NCI-H748 (cell line): ENCODE measurements around the gene TTLL11.
"Not testable (repeated sequence)": the region's sequence is repeated elsewhere in the genome, so short reads cannot be mapped to it uniquely, and the experiment has no call there.

Experiments
- DNase-seq: peaks from one replicate; lab custom pipeline; 2025; ENCODE audit not compliant: unreplicated experiment; lab: John Stamatoyannopoulos, UW

TTLL11 gene

DNA sequence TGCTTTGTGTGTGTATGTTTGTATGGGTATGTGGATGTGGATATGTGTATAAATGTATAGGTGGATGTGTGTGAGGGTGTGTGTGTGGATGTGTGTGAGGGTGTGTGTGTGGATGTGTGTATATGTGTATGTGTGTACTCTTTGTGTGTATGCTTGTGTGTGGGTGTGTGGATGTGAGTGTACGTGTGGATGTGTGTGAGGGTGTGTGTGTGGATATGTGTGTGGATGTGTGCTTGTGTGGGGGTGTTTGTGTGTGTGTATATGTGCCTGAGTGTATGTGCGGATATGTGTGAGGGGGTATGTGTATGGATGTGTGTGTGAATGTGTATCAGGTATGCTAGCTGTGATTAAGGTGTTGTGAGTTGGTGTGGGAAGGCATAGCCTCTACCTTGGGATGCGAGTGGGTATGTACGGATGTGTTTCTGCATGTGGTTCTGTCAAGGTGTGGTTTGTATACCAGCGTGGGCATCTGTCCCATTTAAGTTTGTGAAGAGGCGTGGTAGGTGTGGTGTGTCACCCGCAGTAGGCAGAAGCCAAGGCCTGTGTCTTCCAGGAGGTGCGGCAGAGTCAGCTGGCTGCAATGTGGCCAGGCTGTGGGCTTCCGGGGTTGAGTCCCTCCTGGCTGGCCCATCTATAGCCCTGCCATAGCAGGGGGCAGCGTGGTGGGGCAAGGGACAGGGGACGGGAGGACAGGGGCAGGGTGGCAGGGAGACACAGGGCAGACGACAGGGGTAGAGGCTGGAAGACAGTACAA is 285.9 kb downstream of the TTLL11 start:
- DNase-seq, result no peak

DNA sequence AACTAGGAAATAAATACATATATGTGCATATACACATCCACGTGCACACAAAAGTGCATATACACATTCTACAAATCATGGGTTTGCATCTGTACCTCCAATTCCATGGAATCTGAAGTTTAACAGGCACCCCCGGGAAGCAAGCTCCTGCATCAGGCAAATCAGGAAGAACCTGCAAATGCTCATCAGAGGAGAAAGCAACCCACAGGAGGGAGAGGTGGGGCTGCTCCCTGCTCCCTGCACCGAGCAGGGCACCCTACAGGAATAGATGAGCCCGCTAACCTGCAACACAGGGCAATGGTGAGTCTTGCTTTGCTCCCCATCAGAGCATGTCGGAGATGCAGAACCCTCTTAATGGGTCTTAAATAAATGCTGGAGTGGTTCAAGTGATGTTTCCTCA is 290.4 kb downstream of the TTLL11 start:
- DNase-seq, result no peak

DNA sequence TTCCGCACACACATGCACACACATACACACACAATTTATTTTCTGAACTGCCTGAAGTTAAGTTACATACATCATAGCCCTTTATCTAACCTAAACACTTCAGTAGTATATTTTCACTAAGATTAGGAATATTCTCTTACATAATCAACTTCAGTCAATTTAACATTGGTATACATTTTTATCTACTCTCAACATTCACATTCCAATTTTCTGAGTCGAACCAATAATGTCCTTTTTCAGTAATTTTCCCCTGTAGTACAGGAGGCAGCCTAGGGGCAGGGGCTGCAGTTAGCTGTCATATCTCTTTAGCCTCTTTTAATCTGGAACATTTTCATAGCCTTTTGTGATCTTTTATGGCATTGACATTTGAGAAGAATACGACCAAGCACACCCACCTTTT is 291.5 kb downstream of the TTLL11 start:
- DNase-seq, result no peak

DNA sequence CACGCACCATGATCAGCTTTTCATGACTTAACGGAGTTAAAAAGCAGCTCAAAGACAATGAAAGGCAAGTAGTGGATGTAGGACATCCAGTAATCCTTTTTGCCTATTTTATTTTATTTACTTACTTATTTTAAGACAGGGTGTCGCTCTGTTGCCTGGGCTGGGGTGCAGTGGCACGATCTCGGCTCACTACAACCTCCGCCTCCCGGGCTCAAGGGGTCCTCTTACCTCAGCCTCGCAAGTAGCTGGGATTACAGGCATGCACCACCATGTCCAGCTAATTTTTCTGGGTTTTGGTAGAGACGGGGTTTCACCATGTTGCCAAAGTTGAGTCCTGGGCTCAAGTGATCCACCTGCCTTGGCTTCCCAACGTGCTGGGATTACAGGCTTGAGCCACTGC is 292.7 kb downstream of the TTLL11 start:
- DNase-seq, result no peak

DNA sequence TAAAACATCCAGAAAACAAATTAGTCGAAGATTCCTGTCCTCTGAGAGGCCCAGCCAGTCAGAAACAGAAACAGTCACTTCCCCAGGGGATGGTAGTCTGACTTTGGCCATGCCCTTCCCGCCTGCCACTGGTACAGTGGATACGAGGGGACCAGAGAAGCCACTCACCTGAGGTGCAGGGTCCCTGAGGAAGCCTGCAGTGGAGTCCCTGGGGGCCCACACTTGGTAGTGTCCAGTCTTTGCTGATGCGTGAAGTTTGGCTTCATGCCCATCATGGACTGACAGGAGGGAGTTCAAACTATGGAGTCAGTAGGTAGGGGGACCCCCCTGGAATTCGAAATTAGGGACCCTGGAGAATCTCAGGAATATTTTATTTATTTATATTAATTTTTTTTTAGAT is 294.2 kb downstream of the TTLL11 start:
- DNase-seq, result no peak

DNA sequence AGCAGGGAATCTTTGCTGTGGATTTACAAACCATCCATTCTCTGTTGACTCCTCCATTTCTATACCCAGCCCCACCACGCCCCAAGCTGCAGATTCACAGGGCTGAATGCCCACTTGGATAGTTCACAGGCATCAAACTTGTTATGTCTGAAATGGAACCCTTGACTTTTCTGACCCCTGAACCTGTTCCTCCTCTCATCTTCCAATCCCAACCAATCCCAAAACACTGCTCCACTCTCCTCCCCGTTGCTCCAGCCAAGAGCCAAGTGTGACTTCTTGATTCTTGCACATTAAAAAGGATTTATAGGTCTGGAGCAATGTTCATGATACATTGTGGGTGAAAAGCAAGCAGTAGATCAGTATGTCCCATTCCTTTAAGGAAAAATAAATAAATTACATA is 296.0 kb downstream of the TTLL11 start:
- no peak for DNase-seq

DNA sequence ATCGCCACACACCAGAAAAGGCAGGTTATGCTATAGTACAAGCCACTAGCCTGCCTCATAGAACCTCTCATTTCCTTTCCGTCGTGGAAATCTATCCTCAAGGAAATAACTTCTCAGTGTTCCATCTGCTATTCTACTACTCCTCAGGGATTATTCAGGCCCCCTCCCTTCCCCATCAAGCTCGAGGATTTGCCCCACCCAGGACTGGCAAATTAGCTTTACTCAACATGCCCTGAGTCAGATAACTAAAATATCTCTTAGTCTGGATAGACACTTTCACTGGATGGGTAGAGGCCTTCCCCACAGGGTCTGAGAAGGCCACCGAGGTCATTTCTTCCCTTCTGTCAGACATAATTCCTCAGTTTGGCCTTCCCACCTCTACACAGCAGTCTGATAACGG is 298.8 kb downstream of the TTLL11 start:
- DNase-seq, result not testable (repeated sequence)

DNA sequence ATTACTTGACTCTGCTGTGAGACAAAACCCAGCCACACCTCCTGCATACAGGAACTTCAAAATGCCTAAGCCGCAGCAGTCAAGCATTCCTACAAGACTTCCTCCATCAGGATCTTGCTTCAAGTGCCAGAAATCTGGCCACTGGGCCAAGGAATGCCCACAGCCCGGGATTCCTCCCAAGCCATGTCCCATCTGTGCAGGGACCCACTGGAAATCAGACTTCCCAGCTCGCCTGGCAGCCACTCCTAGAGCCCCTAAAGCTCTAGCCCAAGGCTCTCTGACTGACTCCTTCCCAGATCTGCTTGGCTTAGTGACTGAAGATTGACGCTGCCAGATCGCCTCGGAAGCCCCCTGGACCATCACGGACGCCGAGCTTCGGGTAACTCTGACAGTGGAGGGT is 300.6 kb downstream of the TTLL11 start:
- DNase-seq, result not testable (repeated sequence)

DNA sequence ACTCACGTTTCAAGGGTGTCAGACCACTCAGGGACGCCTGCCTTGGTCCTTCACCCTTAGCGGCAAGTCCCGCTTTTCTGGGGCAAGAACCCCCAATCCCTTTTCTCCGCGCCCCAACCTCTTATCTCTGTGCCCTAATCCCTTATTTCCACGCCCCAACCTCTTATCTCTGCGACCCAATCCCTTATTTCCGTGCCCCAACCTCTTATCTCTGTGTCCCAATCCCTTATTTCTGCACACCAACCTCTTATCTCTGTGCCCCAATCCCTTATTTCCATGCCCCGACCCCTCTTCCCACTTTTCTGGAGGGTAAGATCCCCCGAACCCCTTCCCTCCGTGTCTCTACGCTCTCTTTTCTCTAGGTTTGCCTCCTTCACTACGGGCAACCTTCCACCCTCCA is 302.3 kb downstream of the TTLL11 start:
- no peak for DNase-seq

DNA sequence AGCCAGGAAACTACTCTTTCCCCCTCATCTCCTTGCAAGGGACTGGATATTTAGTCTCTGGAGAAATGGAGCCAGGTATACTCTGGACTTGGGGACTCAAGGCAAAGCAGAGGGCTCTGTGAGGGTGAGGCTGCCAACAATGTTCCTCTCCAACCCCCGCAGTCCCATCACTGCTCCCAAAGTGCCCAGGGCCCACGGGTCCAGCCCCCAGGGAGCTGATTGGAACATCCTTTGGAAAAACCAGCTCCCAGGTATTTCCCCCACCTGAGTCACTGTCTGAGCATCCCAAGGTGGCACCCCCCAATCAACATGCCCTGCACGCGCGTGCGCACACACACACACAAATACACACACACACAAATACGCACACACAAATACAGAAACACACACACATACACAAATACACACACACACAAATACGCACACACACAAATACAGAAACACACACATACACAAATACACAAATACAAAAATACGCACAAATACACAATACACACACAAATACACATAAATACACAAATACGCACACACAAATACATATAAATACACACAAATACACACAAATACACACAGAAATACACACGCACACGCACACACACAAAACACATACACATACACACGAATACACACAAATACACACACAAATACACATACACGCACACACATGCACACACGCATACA is 304.3 kb downstream of the TTLL11 start:
- no peak for DNase-seq

DNA sequence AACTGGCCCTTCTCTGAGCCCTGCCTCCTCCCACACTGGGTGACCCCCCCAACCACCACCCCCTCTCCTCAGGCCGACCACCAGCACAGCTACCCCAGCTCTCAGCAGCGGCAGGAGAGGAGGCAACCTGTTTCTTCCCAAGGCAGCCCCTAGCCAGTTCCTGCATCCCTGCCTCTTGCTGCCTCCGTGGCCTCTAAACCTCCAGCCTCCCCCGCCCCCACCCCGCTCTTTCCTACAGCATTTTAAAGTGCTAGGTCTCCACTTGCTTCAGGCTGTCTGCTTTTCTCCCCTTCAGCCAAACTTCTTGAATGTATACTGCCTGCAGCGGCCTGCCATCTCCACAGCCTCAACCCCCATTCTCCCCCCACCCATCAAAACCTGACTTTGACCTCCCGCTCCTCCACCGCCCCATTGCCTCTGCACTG is 306.1 kb downstream of the TTLL11 start:
- no peak for DNase-seq

DNA sequence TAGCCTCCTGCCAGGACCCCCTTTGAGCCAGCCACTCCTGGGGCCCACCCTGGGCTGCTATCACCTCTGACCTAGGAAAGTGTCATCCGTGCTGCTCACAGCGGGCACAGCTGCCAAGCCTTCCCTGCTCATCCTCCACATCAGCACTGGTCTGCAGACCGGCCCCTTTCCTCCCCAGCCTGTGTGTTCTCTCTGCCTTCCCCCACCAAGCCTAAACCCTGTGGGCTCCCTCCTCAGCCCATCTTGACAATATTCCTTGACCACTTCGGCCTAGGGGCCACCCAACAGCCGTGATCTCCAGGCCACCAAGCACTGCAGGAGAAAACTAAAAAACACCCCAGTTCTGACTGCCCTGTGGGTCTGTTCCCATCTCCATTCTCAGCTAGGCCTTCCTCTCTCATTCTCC is 306.6 kb downstream of the TTLL11 start:
- DNase-seq, result no peak

DNA sequence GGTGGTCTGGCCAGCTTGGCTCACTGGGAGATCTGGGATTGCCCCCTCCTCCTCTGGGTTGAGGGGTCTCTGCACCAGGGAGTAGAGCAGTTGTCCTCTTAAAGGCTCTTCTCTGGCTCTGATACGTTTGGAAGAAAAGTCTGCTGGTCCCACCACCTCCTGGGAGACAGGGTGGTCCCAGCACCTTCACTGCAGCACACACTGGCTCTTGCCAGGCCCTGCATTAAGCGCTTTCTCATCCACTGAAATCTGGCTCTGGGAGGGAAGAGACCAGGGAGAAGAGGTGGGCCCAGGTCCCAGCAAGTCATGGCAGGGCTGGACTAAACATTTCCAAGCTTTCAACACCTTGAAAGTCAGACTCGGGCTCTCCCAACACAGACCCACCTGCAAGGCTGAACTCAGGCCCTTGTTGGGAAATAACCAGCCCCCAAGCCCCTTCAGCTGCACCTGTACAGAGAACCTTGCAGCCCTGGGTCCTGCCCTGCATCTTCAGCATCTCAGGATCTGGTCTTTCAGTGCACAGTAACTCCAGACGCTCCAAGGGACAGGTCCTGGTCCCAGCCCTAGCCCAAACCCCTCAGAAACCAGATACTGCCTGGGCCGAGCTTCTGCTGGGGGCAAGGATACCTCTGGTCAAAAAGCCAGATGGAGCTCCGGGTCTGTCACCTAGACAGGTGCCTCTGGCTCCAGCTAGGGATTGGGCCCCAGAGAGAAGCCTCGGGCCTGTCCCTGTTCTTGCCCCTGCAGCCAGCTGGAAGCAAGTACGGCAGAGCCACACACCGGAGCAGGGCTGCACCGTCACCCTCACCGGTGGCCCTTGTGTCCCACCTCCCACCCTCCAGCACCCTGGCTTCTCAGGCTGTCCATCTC is 307.2 kb downstream of the TTLL11 start:
- no peak for DNase-seq

DNA sequence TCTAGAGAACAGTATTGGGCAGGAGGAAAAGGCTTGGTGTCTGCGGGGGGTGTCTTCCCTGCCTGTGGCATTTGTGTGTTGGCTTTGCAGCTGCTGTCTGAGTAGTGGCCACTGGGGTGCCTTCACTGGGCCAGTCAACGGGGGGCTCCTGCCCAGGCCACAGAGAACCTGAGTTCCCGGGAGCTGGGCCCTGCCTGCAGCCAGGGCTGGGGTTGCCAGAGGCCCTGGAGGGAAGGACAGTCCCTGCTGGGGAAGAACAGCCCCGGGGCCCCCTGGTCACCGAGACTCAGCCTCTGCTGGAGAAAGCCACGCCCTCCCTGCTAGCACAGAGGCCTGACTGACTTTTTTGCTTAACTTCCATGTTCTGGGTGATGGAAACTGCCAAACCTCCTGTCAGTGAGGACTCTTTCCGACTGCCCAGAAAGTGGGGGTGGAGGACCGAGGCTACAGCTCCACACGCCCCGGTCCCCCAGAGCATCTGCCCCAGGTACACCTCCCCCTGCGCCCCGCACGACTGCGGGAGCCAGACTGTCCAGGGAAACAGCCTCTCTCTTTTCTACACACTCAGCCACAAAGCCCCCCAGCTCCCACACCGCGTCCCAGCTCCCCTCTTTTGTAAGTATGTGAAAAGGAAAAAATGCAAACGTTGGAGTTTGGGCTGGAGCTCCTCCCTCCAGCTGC is 308.2 kb downstream of the TTLL11 start:
- no peak for DNase-seq

DNA sequence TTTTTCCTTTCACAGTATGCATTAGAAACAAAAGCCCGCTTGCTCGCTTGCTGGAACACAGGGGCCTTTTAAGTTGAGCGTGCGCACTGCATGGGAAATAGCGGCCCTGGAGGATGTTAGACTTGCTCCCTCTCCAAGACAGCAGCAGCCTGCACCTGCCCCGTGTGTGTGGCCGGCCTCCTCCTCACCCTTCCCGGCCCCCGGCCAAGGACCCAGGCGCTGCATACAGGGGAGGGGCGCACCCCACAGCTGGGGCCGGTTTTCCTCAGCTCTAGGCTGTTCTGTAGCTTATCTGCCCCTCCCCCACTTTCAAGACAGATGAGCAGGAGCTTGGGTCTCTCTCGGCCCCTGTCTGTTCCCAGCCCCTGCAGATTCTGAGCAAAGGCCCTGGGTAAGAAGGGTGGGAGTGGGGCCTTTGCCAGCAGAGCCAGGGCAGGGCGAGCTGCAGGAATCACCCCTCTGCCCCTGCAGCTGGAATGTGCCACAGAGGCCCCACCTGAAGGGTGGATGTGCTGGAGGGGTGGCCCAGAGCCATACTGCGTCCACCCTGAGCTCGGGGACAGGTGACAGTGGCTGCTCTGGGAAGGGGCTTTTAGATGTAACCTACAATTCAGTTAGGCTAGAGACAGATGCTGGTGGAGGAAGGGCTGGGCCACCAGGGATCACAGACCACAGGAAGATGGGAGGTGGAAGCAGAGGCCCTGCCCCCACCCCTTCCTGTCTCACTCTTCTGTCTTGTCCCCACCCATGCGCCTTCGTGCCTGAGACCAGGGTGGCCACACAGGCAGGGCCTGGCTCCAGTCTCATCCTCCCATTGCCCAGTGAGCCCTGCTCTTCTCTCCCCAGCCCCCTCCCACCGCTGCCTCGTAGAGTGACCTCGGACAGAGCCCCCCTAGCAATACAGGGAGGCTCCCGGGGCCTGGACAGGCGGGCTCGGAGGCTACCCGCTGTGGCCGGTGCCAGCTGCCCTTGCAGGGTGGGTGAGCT is 309.3 kb downstream of the TTLL11 start:
- no peak for DNase-seq

DNA sequence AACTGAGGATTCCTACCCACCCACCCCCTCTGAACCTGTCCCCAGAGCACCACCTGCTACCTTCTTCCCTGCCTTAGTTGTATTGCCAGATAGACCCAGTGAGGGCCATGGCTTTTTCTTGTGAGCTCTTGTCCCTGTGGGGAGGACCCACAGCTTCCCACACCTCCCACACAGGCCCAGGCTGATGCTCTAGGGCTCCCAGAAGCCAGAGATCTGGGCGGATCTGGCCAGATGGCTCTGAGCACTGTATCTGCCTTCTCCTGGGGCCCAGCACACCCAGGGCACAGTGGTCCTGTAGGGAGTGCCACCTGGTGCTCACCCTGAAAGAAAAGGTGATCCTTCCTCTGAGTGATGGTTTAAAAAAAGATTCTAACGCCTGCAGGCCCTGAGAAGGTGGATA is 310.0 kb downstream of the TTLL11 start:
- DNase-seq, result no peak

DNA sequence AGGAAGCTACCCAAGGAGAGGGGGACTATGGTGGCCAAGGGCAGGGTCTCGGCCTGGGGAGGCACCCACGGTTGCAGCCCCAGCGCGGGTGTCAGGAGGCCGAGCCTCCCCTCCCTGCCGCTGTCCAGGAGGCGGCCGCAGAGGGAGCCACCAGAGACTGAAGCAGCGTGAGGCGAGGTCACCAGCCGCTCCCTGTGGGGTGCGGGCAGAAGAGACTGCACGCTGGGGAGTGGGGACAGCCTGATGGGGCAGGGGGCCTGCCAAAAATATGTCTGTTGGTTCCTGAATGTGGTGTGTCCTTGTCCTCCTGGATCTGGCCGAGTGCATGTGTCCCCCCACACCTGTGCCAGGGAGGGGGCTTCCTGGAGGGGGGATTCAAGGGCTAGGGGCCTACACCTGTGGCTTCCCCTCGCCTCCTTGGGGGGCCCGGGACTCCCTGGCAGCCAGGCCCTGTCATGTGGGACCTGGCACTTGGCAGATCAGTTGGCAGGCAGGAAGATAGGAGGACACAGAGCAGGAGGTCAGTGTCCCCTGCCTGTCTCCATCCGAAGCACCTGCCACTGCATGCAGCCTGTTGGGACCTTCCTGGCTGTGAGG is 310.5 kb downstream of the TTLL11 start:
- no peak for DNase-seq

DNA sequence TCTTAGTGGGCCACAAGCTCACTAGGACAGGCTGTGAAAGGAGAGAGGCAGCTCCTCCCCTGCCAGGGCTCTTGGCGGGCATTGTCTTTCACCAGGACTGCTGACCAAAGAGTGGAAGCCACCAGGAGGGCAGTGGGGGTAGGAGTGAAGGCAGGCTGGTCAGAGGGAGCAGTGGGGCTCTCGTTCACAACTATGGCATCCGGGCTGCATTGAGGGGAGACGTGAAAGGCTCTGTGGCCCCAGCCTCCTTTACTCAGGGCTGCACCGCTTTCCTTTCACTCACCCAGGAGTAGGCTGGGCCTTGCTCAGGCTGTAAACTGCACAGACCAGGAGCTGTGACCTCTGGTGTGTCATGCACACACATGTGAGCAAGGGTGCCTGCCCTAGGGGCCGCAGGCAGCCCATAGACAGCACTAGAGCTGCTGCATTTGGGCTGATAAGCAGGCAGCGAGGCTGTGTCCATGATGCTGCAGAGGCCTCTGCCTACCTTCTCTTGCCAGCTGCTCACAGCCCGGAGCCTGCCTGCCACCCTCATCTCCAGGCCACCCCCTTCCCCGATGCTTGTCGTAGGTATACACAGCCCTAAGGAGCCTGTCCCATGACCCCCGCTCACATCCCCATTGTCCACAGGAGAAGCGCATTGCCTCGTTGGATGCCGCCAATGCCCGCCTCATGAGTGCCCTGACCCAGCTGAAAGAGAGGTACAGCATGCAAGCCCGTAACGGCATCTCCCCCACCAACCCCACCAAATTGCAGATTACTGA is 311.2 kb downstream of the TTLL11 start:
- no peak for DNase-seq

DNA sequence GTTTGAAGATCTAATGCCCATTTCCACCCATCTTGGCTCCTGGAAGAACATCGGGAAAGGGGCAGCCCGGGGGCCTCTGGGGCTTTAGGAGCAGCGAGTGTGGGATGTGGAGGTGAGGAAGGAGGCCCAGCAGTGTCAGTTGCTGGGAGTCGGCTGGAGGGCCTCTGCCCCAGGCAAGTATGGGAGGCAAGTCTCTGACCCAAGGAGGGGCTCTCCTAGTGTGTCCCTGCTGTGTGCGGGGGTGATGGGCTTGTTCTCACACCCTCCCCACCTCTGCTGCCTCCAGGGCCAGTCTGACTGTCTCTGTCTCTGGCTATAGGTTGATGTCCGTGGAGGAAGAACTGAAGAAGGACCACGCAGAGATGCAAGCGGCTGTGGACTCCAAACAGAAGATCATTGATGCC is 312.0 kb downstream of the TTLL11 start:
- no peak for DNase-seq
